Activated naive CD4-positive, alpha-beta T cell treated with Interleukin-2 at 50 U/mL for 16 hours (primary cell): ENCODE results near the gene NELFCD.
"Not testable (repeated sequence)": the region's sequence is repeated elsewhere in the genome, so short reads cannot be mapped to it uniquely, and the experiment has no call there.

Source experiments
- DNase-seq: peaks from one replicate; pipeline ENCODE4 v3.0.0-alpha.2; 2020

NELFCD gene

DNA sequence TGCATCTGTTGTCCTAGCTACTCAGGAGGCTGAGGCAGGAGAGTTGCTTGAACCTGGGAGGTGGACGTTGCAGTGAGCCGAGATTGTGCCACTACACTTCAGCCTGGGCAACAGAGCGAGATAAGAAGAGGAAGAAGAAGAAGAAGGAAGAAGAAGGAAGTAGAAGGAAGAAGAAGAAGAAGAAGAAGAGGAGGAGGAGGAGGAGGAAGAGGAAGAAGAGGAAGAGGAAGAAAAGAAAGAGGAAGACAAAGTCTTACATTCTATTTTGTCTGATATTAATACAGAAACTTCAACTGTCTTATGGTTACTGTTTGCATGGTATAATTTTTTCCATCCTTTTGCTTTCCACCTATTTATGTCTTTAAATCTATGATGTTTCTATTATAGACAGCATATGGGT, 7.2 kb upstream of the NELFCD start:
- DNase-seq, result no peak

GRCh38 chr20:58975353-58975752, 5.7 kb upstream of the NELFCD start:
- DNase-seq, result no peak

- DNase-seq, result no peak
Measured at GRCh38 chr20:58976061-58976730, 4.9 kb upstream of the NELFCD start.

DNA sequence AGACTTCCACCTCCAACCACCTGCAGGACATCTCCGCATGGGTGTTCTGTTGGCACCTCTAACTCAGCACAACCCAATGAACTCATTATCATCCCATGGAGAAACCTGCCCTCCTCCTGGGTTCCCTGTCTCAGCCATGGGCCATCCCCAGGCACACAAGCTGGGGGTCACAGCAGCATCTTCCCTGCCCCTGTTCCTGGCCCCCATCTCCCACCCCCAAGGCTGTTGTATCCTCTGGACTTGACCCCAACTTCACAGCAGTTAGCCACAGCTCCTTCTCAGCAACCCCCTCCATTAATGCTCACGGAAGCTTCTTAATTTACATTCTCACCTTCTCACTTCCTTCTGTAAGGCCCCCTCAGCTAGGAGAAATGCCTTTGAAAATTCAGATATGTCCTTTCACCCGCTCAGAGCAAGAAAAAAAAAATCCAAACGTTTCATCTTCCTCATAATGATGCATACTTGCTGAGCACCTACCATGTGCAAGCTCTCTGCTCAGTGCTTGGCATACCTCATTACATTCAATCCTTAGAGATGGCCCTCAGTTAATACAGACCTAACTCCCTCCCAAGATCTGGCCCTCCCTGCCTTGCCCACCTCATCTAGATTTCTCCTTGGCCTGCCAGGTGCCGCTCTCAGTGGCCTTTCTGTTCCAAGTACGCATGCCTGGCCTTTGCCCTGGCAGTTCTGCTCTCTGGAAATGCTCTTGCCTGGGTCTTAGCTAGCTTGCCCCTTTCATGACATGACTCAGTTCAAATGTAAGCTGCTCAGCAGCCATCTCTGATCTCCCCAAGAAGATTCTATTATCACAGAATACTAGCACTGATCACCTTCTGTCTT, 2.5 kb upstream of the NELFCD start:
- DNase-seq, result no peak

DNA sequence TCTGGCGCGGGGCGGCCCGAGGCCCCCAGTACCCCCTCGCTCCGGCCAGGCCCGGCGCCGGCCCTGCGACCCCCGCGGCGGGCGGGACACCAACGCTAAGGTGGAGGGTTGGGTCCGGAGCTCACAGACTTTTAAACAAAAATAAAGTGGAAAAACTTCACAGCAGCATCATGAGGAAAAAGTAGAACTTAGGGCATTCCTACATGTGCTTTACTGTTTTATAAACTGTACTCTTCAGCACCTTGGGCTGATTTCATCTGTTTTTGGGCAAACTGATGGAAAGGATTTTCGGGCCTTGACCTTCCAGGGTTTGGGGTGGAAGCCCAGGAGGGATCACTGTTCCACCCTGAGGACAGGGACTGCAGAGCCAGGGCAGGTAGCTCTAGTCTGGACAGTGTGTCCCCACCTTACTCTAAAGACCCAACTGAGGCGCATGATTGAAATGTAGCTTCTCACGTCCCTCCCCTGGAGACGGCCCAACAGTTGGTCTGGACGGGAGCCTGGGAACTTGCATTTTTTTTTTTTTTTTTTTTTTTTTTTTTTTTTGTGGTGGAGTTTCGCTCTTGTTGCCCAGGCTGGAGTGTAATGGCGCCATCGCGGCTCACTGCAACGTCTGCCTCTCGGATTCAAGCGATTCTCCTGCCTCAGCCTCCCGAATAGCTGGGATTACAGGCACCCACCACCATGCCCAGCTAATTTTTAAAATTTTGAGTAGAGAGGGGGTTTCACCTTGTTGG, 740 bp downstream of the NELFCD start:
- DNase-seq, result no peak

DNA sequence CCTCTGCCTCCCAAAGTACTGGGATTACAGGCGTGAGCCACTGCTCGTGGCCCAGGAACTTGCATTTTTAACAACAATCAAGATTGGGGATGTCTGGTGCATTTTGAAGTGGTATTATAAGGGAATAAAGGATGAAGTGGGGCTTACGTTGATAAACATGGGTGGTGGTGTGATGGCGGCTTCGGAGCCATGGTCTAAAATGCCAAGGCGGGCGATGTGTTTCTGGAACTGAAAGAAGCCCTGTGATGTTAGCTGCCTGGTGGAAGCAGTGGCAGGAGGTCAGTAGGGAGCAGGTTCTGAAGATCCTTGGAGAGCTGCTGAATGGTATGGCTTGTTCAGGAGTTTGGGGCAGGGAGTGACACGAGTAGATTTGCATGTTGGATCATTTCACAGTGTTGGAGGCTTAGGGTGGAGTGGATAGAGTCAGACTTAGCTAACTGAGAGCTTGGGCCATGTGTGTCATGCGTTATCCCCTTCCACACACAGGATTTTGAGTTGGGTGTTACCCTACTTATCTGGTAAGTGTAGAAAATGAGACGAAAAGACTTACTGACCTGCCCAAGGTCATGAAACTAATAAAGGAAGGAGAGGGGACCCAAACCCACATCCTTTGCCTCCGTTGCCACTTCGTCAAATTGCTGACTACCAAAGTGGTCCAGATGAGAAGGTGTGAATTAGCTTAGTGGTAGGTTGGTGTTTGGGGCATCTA, 1.5 kb downstream of the NELFCD start:
- no peak for DNase-seq

DNA sequence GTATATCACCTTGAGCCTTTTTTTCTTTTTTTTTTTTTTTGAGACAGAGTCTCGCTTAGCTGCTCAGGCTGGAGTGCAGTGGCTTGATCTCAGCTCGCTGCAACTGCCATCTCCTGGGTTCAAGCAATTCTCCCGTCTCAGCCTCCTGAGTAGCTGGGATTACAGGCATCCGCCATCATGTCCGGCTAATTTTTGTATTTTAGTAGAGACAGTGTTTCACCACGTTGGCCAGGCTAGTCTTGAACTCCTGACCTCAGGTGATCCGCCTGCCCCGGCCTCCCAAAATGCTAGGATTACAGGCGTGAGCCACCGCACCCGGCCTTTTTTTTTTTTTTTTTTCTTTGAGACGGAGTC, 2.0 kb downstream of the NELFCD start:
- DNase-seq, result not testable (repeated sequence)

GRCh38 chr20:58984691-58985090, 3.6 kb downstream of the NELFCD start:
- no peak for DNase-seq

- DNase-seq, result no peak
Measured at GRCh38 chr20:58985656-58986055, 4.6 kb downstream of the NELFCD start.

- no peak for DNase-seq
Measured at GRCh38 chr20:58986286-58986967, 5.4 kb downstream of the NELFCD start.

DNA sequence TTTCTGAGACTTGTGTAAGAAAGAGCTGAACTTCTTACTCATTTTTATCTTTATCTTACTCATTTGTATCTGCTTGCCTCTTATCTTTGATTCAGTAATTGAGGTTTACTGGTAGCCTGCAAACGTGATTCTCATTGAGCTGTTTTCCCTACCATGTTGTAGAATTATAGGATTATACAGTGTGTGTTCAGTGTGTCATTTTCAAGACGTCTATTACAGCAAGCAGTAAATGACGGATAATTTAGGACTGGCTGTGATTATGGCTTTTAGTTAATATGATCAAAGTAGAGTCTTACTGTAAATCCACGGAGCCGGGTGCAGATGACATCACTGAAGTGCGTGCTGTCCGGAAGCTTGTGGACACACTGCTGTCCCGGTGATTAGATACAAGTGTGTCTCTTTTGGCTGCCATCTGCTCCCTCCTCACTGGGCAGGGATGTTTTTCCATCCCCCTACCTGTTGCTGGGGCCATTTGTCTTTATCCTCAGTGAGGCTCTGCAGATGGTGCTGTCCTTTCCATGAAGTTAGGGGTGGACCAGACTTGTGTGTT, 6.0 kb downstream of the NELFCD start:
- no peak for DNase-seq

GRCh38 chr20:58987790-58988564, 6.9 kb downstream of the NELFCD start:
- no peak for DNase-seq

DNA sequence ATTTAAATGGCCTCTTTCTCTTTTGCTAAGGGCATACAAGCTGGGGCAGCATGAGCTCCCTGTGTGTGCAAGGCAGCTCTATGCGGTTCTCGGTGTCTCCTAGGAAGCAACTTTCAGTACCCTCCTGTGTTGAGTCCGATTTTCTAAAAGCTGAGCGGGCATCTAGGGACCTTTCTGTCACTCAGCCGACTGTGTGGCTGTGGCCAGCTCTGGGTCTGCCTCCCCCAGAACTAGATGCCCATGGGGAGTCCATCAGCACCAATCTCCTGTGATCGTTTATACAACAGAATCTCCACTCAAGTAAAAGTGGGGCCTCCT, 7.5 kb downstream of the NELFCD start:
- no peak for DNase-seq

- DNase-seq, result no peak
Measured at GRCh38 chr20:58989196-58989595, 8.1 kb downstream of the NELFCD start.

DNA sequence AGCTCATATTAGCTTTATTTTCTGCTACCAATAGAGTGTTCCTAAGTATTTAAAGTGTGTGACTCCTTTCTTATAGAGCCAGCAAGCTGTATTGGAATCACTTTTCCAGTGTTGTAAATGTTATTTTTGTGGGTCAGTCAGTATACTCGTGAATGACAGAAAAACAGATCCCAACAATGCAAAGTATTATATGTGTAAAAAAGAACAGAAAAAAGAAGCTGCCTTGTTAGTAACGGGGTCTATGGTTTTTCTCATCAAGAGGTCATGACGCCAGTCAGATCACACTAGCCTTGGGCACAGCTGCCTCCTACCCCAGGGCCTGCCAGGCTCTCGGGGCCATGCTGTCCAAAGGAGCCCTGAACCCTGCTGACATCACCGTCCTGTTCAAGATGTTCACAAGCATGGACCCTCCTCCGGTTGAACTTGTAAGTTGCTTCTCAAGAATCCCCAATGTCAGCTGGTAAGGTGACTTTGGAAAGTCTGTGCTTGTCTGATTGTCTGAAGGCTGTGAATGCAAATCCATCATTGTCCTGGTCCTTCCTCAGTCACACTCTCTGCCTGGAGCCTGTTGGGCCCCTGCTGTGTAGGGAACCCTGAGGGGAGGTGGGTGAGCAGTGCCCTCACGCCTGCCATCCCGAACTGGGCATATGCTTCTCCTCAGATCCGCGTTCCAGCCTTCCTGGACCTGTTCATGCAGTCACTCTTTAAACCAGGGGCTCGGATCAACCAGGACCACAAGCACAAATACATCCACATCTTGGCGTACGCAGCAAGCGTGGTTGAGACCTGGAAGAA, 9.8 kb downstream of the NELFCD start:
- DNase-seq, result no peak

DNA sequence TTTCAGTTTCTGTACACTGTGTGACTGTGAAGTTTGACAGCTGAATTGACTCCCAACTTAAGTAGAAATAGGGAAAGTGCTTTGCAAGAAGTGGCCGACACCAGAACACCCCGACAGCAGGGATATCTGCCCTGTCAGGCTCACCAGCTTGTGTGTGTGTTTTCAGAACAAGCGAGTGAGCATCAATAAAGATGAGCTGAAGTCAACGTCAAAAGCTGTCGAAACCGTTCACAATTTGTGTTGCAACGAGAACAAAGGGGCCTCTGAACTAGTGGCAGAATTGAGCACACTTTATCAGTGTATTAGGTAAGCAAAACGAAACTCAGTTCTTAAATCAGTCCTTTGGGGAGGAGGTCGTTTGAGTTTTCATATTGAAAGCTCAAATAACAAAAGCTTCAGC, 10.7 kb downstream of the NELFCD start:
- DNase-seq, result no peak

DNA sequence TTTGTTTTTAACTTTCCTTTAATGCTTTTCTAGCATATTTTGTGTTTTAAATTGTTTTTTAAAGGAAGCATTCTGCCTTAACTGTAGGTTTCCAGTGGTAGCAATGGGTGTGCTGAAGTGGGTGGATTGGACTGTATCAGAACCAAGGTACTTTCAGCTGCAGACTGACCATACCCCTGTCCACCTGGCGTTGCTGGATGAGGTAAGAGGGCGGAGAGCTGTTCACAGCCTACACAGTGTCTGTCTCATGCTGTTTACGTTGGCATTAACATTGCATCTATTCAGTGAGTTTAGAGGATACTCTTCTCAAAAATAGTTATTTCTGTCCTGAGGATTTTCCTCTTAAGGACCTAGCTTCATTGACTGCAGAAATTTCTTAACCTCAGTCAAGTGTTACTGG, 11.9 kb downstream of the NELFCD start:
- no peak for DNase-seq

GRCh38 chr20:58993332-58994248, 12.5 kb downstream of the NELFCD start:
- DNase-seq, result no peak

DNA sequence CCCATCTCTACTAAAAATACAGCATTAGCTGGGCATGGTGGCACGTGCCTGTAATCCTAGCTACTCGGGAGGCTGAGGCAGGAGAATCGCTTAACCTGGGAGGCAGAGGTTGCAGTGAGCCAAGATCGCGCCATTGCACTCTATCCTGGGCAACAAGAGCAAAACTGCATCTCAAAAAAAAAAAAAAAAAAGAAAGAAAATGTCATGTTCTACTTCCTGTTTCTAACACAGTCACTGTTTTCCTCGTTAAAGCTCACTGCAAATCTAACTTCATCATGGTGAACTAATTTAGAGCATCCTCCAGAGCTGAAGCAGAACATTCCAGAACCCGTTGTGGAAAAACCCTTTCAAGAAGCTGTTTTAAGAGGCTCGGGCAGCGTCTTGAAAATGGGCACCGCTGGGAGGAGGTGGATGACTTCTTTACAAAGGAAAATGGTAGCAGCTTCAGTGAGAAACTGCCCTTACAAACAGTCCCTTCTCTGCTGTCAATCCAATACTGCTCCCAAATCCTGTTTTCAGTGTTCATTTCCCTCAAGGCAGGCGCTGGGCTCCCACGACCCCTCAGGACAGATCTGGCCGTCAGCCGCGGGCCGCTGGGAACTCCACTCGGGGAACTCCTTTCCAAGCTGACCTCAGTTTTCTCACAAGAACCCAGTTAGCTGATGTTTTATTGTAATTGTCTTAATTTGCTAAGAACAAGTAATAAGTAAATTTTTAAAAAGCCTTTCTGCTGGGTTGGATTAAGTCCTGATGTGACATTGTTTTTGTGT, 13.5 kb downstream of the NELFCD start:
- DNase-seq, result no peak
